ENCODE data around the gene TAX1BP3. TPM values are rescaled to one million over a fixed set of nuclear protein-coding genes. Genes with fewer than 3 reads are reported as not detected.

The TAX1BP3 gene
- total RNA-seq, 1 donor from 2014 or later: 209 TPM

DNA sequence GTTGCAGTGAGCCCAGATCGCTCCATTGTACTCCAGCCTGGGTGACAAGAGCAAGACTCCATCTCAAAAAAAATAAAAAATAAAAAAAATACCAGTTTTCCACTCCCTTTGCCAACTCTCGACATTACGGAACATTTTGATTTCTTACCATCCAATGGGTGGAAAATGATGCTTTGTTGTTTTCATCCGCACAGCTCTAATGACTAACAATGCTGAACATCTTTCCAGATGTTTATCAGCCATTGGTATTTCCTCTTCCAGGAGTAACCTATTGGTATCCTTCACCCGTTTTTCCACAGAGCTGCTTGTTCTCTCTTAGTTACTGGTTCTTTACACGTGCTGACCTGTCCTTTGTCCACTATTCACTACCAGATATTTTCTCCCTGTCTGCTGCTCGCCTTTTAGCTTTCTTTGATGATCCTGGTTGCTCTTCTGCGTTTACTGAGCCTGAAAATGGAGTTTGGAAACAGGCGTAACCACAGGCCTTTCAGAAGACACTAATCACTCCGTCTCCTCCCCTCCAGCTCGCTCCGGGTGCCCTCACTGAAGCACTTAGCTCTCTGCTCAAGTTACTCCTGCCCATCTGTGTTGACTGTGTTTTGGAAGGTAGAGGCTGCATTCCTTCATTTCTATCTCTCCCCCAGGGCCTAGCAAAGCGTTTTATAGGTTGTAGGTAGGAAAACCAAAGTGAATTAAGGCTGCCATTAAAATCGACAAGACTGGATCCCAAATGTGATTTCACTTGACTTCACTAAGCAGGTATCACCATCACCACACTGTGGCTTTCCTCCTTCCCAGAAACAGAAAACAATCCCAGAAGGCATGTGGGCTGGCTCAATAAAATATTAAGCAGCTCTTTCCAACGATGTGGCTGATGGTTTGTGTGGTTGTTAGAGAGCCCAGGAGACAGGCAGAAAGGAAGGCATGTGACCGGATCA is 41.3 kb downstream of the TAX1BP3 start:
- ATAC-seq: no peak

GRCh38 chr17:3622977-3623594 is 45.3 kb downstream of the TAX1BP3 start:
- no peak for ATAC-seq

- no peak for ATAC-seq
Observed at GRCh38 chr17:3621146-3621720, 47.1 kb downstream of the TAX1BP3 start.

DNA sequence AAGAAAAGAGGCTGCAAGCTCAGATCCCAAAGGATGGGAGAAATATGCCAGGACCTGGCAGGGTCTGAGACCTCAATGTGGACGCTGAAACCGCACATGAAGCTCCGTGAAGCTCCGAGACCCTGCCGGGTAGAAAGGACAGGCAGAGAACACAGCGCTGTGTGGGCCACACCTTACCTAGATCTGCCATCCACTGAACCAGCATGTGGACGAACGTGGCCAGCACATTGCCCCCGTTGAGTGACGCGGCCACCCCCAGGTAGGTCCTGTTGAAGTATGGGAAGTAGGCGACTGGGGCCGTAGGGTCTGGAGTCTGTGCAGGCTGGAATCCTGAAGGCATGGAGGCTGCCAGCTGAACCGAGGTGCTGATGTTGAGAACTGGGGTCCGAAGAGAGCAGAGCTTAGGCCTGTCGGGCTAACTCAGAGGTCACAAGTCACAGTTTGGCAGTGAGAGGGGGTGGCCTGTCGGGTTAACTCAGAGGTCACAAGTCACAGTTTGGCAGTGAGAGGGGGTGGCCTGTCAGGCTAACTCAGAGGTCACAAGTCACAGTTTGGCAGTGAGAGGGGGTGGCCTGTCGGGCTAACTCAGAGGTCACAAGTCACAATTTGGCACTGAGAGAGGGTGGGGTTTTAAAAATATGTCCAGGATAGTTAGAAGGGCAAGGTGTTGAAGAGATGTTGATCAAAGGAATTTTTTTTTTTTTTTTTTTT is 53.1 kb downstream of the TAX1BP3 start:
- ATAC-seq: no peak

DNA sequence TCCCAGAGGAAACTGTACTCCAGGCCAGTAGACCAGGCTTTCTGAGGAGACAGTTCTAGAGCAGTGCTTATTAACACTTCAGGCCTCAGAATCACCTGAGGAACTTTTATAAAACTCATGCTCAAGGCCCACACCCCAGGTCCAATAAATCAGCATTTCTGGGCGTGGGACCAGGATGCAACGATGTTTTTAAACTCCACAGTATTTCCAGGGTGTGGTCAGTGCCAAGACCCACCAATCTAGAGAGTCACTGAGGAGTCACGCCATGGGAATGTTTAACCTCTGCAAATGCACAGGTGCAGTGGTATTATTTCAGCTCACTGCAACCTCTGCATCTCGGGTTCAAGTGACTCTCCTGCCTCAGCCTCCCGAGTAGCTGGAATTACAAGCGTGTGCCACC is 55.3 kb downstream of the TAX1BP3 start:
- ATAC-seq: no peak

Other genes starting within 250 kb of the TAX1BP3 start
- gene OR1E2, start 234.7 kb downstream of the TAX1BP3 start, total RNA-seq: not detected
- not detected for gene SPATA22, start 196.8 kb downstream of the TAX1BP3 start, total RNA-seq
- 0.56 TPM for gene ASPA, start 192.6 kb downstream of the TAX1BP3 start, total RNA-seq
- gene TRPV3, start 110.8 kb downstream of the TAX1BP3 start, total RNA-seq: 1.3 TPM
- 0.96 TPM for gene TRPV1, start 59.2 kb downstream of the TAX1BP3 start, total RNA-seq
- gene SHPK, start 32.3 kb downstream of the TAX1BP3 start, total RNA-seq: 11.2 TPM
- 4.9 TPM for gene CTNS, start 31.8 kb downstream of the TAX1BP3 start, total RNA-seq
- gene EMC6, start 234 bp upstream of the TAX1BP3 start, total RNA-seq: 35.0 TPM
- 0.72 TPM for gene P2RX5, start 27.6 kb upstream of the TAX1BP3 start, total RNA-seq
- gene HASPIN, start 55.3 kb upstream of the TAX1BP3 start, total RNA-seq: 3.4 TPM
- 19.4 TPM for gene ITGAE, start 132.6 kb upstream of the TAX1BP3 start, total RNA-seq
- gene NCBP3, start 177.7 kb upstream of the TAX1BP3 start, total RNA-seq: 14.9 TPM
- gene CAMKK1, start 224.5 kb upstream of the TAX1BP3 start, total RNA-seq: 4.2 TPM
- gene P2RX1, start 247.9 kb upstream of the TAX1BP3 start, total RNA-seq: 0.68 TPM